ENCODE results near the gene NINJ2.
"Not testable (repeated sequence)": the region's sequence is repeated elsewhere in the genome, so short reads cannot be mapped to it uniquely, and the experiment has no call there.

NINJ2 gene

DNA sequence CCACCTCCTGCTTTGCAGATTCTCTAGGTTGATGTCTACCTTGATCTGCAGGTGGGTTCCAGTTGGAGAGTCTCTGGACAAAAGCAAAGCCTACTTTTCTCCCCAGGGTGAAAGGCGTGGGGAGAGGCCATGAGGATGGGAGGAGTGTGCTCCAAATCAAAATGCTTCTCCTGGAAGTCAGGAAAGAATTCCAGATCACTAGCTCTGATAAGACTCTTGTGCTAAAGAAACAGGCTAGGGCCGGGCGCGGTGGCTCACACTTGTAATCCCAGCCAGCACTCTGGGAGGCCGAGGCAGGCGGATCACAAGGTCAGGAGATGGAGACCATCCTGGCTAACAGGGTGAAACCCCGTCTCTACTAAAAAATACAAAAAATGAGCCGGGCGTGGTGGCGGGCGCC, 21.9 kb downstream of the NINJ2 start:
- DNase-seq (ENCODE audit: low read depth in 2 of 2), result not testable (repeated sequence)

GRCh38 chr12:640773-641172, 22.5 kb downstream of the NINJ2 start:
- DNase-seq (ENCODE audit: low read depth in 2 of 2), result no peak

- no peak for DNase-seq (ENCODE audit: low read depth in 2 of 2)
These were observed 23.3 kb downstream of the NINJ2 start for GRCh38 chr12:639988-640387.

GRCh38 chr12:639566-639965, 23.7 kb downstream of the NINJ2 start:
- DNase-seq (ENCODE audit: low read depth in 2 of 2), result no peak

DNA sequence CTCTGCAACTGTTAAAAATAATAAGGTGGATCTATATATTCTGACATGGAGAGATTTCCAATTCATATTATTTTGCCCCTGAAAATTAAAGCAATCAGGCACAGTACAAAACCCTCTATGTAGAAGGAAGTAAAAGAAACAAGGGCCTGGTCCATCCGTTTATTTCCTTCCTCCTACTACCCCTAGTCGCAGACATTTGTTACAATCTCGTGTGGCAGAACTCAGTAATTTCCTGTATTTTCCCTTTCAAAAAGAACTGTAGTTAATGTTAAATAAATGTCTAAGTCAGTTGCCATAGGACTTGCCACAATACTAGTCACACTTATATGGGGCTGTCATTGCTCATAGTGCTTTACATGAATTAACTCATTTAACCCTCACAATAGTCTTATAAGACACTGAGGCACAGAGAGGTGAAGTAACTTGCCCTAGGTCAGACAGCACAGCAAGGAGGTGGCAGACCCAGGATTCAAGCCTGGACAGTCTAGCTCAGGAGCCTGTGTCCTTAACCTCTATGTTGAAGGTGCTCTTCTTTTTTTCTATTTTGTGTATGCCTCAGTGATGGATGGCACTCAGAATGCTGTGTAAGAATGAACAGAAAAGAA, 24.2 kb downstream of the NINJ2 start:
- DNase-seq (ENCODE audit: low read depth in 2 of 2), result no peak

DNA sequence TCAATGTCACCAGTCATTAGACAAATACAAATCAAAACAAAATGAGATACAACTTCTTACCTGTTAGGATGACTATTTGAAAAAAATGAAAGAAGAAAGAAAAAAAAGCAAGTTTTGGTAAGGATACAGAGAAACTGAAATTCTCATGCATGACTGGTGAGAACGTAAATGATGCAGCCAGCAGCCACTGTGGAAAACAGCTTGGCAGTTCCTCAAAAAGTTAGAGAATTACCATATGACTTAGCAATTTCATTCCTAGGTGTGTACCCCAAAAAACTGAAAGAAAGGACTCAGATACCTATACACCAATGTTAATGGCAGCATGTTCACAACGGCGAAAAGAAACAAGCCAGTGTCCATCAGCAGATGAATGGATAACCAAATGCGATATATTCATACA, 26.6 kb downstream of the NINJ2 start:
- DNase-seq (ENCODE audit: low read depth in 2 of 2), result no peak

GRCh38 chr12:633731-634130, 29.5 kb downstream of the NINJ2 start:
- no peak for DNase-seq (ENCODE audit: low read depth in 2 of 2)

DNA sequence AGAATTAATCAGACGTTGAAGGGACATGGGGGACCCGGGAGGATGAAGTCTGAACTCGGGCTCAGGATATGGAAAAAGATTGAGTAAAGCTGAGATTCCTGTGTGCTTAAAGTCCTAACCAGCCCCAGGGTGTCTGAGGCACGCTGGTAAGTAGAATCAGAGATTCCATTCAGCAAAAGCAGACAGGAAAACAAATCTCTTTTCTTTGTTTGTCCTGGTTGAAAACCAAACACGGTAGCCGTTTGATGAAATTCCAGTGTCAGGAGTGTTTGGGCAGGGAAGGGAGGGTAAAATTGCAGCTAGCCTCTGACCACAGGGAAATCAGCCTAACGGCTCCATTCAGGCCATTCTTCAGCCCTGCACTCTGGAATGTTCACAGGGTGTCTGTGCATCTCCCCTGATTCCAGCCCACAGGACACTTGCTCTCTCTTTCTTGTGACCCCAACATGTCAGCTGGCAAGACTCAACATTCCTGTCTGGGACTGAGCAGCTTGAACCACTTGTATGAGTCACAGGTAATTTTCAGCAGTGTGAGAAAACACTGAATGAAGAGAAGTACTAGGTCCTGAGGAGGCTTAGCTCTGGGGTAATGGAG, 31.0 kb downstream of the NINJ2 start:
- no peak for DNase-seq (ENCODE audit: low read depth in 2 of 2)

DNA sequence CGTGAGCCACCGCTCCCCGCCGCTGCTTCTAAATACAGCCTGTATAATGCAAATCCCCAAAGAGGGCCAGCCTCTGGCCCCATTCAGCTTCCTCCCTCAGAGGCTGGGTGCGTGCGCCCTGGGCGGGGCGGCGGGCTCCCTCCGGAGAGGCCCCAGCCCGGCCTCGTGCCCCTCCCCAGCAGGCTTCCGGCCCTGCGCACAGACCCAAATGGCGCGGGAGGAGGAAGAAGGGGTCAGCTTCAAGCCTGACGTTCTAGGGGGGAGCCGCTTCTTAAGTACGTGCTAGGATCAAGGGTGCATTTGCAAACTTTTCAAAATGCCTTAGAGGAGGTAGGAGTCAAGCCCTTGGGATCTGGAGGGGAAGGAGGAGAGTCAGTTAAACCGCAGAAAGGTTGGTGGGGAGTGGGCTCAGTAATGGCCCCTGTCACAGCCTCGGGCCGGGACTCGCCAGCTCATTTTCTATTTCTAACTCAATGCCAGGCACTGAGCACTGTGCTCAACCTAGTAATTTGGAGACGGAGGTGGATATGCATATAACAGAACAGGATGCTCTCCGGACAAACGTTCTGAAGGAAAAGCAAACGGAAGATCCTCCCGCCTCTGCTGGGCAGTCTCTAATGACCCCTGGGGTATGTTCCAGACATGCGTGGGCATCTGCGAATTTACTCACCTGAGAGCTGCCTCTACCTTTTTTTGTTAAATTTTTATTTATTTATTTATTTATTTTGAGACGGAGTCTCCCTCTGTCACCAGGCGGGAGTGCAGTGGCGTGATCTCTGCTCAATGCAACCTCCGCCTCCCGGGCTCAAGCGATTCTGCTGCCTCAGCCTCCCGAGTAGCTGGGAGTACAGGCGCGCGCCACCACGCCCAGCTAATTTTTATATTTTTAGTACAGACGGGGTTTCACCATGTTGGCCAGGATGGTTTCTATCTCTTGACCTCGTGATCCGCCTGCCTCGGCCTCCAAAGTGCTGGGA, 32.3 kb downstream of the NINJ2 start:
- peak in 1 of 2 donors; percentile 51 for DNase-seq (ENCODE audit: low read depth in 2 of 2)

GRCh38 chr12:628742-629078, 34.5 kb downstream of the NINJ2 start:
- not testable (repeated sequence) for DNase-seq (ENCODE audit: low read depth in 2 of 2)

DNA sequence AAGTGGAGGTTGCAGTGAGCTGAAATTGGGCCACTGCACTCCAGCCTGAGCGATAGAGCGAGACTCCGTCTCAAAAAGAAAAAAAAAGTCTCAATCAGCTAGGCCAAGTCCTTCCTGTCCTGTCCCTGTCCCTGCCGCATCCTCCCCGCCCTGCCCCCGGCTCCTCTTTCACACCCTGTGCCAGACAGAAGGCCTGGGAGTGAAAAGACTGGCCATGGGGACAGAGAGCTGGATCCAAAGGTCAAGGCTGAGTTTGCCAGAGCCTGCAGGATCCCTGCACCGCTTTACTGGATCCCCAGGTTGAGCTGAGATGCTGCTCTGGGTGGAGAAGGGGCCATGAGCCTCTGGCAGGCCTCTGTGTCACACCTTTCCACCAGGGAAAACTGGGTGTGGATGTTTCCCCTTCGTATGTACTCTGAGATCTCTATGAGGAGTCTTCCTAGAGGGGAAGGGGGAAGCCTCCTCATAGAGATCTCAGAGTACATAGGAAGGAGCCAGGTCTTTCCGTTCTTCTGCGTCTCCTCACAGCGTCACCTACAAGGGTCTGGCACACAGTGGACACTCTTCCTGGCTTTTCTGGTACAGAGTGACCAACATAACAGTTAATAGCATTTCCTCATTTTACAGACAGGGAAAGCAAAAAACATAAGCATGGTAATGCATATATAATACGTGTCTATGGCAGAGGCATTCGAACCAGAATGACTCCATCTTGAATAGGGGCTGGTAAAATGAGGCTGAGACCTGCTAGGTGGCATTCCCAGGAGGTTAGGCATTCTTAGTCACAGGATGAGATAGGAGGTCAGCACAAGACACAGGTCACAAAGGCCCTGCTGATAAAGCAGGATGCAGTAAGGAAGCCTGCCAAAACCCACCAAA, 35.1 kb downstream of the NINJ2 start:
- no peak for DNase-seq (ENCODE audit: low read depth in 2 of 2)

GRCh38 chr12:627285-627684, 36.0 kb downstream of the NINJ2 start:
- DNase-seq (ENCODE audit: low read depth in 2 of 2), result no peak

GRCh38 chr12:625998-626397, 37.2 kb downstream of the NINJ2 start:
- no peak for DNase-seq (ENCODE audit: low read depth in 2 of 2)

- DNase-seq (ENCODE audit: low read depth in 2 of 2), result no peak
These were observed 39.3 kb downstream of the NINJ2 start for GRCh38 chr12:623865-624372.

DNA sequence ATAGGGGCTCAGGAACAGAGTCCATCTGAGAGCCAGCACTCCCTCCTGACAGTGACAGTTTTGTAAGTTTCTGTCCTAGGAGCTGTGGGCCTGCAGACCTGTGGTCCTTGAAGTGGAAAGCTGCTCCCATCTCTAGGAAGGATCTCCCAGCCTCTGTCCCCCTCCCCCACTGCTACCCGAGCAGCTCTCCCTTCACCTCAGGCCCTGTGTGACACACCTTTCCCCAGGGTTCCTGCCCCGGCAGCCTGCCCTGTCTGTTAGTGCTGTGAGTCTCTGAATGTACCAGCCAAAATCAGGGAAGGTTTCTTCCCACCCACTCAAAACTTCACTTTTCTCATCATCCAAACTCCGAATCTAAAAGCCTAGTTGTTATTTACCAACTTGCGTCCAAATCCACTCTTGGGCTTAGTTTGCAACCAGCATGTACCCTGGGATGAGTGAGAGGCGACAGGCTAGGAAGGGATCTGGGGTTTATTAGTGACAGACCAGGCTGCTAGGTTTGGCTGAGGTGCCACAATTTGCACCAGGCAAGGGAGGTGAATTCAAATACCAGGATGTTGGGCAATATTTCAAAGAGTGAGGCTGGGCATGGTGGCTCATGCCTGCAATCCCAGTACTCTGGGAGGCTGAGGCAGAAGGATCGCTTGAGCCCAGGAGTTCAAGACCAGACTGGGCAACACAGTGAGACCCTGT, 39.9 kb downstream of the NINJ2 start:
- DNase-seq (ENCODE audit: low read depth in 2 of 2), result no peak

DNA sequence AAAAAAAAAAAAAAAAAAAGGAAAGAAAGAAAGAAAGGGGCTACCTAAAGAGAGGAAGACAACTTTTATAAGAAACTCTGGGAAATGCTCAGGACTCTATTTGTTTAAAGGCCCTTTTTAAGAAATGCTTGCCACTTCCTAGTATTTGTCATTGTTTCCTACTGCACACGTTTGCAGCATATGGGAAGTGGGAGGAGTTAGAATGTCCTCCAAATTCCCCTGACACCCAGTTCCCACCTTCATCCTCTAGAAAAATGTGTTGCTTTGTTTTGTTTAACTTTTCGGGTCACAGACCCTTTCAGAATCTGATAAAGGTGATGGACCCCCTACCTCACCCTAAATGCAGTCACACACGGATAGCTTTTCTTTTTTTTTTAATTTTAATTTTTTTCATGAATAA, 40.8 kb downstream of the NINJ2 start:
- no peak for DNase-seq (ENCODE audit: low read depth in 2 of 2)

DNA sequence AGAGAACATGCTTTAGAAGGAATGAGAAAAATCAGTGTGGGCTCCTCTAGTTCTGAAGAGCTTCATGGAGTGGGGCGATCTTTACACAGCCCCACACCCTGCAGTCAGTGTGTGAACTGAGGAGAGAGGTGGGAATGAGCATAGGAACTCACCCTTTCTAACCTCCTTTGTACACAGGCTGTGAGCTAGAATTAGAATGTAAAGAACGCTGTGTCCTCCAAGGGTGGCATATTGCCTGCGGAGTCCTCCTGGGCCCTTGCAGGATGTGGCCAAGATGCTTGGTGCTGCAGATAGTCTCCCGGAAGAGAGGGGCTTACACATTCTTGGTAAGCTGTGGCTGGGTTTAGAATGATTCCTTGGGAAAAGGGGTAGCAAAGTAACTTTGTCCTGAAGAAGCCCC, 43.9 kb downstream of the NINJ2 start:
- DNase-seq (ENCODE audit: low read depth in 2 of 2), result no peak

DNA sequence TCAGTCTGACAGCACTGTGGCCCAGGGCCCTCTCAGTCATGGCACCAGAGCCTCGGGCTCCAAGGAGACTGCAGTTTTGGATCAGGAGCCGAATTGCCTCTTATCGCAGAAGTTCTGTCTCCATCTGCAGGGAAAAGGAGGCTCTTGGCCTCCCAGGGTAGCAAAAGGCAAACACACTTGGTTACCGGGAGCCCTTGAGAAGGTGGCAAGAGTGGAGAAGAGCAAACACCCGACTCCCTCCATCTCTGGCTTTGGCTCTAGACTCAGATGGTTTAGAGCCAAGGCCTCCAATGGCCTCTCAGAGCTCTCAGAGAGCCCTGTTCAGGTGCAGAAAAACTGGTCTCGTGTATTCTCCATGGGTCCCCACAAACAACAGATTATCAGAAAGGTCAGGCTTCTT, 44.6 kb downstream of the NINJ2 start:
- no peak for DNase-seq (ENCODE audit: low read depth in 2 of 2)

DNA sequence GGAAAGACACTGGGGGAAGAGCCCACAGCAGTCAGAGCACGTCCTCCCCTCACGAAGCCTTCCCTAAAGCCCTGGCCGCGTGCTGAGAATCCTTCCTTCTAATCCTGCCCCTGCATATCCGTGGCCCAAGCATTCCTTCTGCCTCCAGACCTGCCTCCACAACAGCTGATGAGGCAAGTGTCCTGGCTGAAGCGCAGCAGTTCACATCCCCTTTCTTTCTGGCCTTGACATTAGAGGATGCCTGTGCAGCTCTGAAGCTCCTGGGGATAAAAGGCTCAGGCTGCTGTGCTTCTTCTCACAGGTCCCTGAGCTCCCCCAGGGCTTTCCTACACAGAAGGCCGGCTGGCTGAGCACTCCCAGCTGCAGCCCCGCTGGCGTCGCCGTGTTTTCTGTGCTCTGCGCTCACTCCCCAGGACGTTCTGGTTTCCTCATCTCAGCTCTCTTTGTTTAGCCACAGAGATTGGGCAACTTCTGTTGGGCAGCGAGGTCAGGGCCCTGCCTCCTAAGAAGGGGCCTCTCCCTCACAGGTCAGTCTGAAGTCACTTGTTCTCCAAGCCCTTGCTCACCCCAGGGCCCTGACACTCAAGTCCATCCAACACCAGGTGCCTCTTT, 45.8 kb downstream of the NINJ2 start:
- no peak for DNase-seq (ENCODE audit: low read depth in 2 of 2)

DNA sequence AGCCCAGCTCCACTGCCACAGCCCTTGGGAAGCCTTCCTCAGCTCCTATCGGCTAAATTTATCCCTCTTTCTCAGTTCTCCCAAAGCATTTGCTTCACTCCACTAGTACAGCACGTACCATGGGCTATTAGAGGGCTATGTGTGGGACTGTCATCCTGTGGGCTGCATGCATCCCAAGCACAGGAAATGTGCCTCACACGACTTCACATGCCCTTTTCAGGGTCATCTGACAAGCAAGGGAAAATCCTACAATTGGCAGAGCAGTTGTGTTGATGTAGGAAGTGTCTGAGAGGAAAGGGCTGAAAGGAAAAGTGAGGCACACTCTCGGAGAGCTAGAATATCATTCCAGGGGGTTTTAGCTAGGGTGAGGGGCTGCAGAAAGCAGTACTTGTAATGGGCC, 47.6 kb downstream of the NINJ2 start:
- DNase-seq (ENCODE audit: low read depth in 2 of 2), result no peak

Data from stimulated activated CD8-positive, alpha-beta memory T cell treated with anti-CD3 and anti-CD28 coated beads, Interleukin-7, amount 100 ng/mL, for 4 hours (primary cell).